Measurements from ENCODE around the gene DAO.

GRCh38 chr12:108890208-108890607 is 10.3 kb downstream of the DAO start:
- TF ChIP-seq POLR2A (IDR thresholded peaks at IDR 0.05; ENCODE audit: low read length) (no peak), GATA1 (IDR thresholded peaks at IDR 0.05; ENCODE audit: low read depth, low read length) (no peak)

Data from erythroblast (primary cell).